Glomerular visceral epithelial cell (primary cell): ENCODE data around the gene RAVER1.

Experiments
- DNase-seq: peaks from one replicate; pipeline ENCODE4 v3.0.0-alpha.2; 2016; ENCODE audit errors: extremely low spot score

The RAVER1 gene

GRCh38 chr19:10270616-10271394 lies 62.5 kb downstream of the RAVER1 start, which contains the start of gene ICAM1:
TSS of gene ICAM1 (plus strand) at chr19:10271120. CDS start at chr19:10271160, 40 bp downstream.
- peak; percentile 88 for DNase-seq

- peak; percentile 62 for DNase-seq
Observed at GRCh38 chr19:10270180-10270615, 63.1 kb downstream of the RAVER1 start.

GRCh38 chr19:10269333-10270179 lies 63.8 kb downstream of the RAVER1 start:
- peak; percentile 79 for DNase-seq

- DNase-seq, result no peak
Observed at GRCh38 chr19:10268071-10268470, 65.3 kb downstream of the RAVER1 start.

DNA sequence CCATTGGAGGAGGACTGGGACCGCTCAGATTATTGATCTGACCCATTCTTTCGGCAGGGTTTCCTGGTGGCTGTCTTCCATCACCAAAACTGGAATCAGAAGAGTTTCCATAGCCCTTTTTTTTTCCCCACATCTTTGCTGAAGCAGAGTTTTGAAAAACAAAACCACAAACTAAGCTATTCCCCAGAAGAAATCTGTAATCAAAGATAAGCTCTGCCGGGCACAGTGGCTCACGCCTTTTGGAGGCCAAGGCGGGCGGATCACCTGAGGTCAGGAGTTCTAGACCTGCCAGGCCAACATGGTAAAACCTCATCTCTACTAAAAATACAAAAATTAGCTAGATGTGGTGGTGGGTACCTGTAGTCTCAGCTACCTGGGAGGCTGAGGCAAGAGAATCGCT lies 66.6 kb downstream of the RAVER1 start:
- DNase-seq, result no peak
